ENCODE data around the gene IFNA4.
"Not testable (repeated sequence)": the region's sequence is repeated elsewhere in the genome, so short reads cannot be mapped to it uniquely, and the experiment has no call there.

IFNA4 gene

GRCh38 chr9:21187487-21187886, at the start of gene IFNA4:
TSS of gene IFNA4 (minus strand) at chr9:21187587. CDS start at chr9:21187531, 56 bp downstream.
- not testable (repeated sequence) for DNase-seq (ENCODE audit: low read depth)

- not testable (repeated sequence) for DNase-seq (ENCODE audit: low read depth)
These were observed 49.0 kb upstream of the IFNA4 start for GRCh38 chr9:21236360-21236714.

- not testable (repeated sequence) for DNase-seq (ENCODE audit: low read depth)
These were observed 48.3 kb upstream of the IFNA4 start for GRCh38 chr9:21235468-21236359.

GRCh38 chr9:21234153-21234687, 46.8 kb upstream of the IFNA4 start:
- no peak for DNase-seq (ENCODE audit: low read depth)

GRCh38 chr9:21233258-21233657, 45.9 kb upstream of the IFNA4 start:
- DNase-seq (ENCODE audit: low read depth), result no peak

GRCh38 chr9:21228122-21228521, 40.7 kb upstream of the IFNA4 start, which contains the start of gene IFNA17:
TSS of gene IFNA17 (minus strand) at chr9:21228222. CDS start at chr9:21228173, 49 bp downstream.
- no peak for DNase-seq (ENCODE audit: low read depth)

GRCh38 chr9:21217211-21217610, 29.8 kb upstream of the IFNA4 start, which contains the start of gene IFNA16:
TSS of gene IFNA16 (minus strand) at chr9:21217311. CDS start at chr9:21217305, 6 bp downstream.
- not testable (repeated sequence) for DNase-seq (ENCODE audit: low read depth)

GRCh38 chr9:21213411-21214326, 26.3 kb upstream of the IFNA4 start:
- not testable (repeated sequence) for DNase-seq (ENCODE audit: low read depth)

- not testable (repeated sequence) for DNase-seq (ENCODE audit: low read depth)
These were observed 24.8 kb upstream of the IFNA4 start for GRCh38 chr9:21212160-21212559.

GRCh38 chr9:21210782-21211181, 23.4 kb upstream of the IFNA4 start:
- DNase-seq (ENCODE audit: low read depth), result not testable (repeated sequence)

GRCh38 chr9:21210311-21210710, 22.9 kb upstream of the IFNA4 start:
- DNase-seq (ENCODE audit: low read depth), result no peak

GRCh38 chr9:21207043-21207442, 19.7 kb upstream of the IFNA4 start, which contains the start of gene IFNA10:
TSS of gene IFNA10 (minus strand) at chr9:21207143. CDS start at chr9:21207097, 46 bp downstream.
- not testable (repeated sequence) for DNase-seq (ENCODE audit: low read depth)

GRCh38 chr9:21205204-21205603, 17.8 kb upstream of the IFNA4 start:
- DNase-seq (ENCODE audit: low read depth), result no peak

GRCh38 chr9:21202105-21202504, 14.7 kb upstream of the IFNA4 start, which contains the start of gene IFNA7:
TSS of gene IFNA7 (minus strand) at chr9:21202205. CDS start at chr9:21202165, 40 bp downstream.
- DNase-seq (ENCODE audit: low read depth), result not testable (repeated sequence)

GRCh38 chr9:21194867-21195776, 7.7 kb upstream of the IFNA4 start:
- not testable (repeated sequence) for DNase-seq (ENCODE audit: low read depth)

- not testable (repeated sequence) for DNase-seq (ENCODE audit: low read depth)
These were observed 4.3 kb downstream of the IFNA4 start for GRCh38 chr9:21182810-21183736.

GRCh38 chr9:21174671-21175070, 12.7 kb downstream of the IFNA4 start:
- no peak for DNase-seq (ENCODE audit: low read depth)

GRCh38 chr9:21172156-21172555, 15.2 kb downstream of the IFNA4 start:
- no peak for DNase-seq (ENCODE audit: low read depth)

- no peak for DNase-seq (ENCODE audit: low read depth)
These were observed 16.0 kb downstream of the IFNA4 start for GRCh38 chr9:21171351-21171750.

GRCh38 chr9:21166560-21166959, 20.8 kb downstream of the IFNA4 start, which contains the start of gene IFNA21:
TSS of gene IFNA21 (minus strand) at chr9:21166660. CDS start at chr9:21166612, 48 bp downstream.
- DNase-seq (ENCODE audit: low read depth), result not testable (repeated sequence)
